ENCODE data around the gene EXD1. TPM values are rescaled to one million over a fixed set of nuclear protein-coding genes. Genes with fewer than 3 reads are reported as not detected.

EXD1 gene
- total RNA-seq (not detected), total RNA-seq (0 to 0.20 (median 0) reads per million in 172 experiments)
- polyA plus RNA-seq (2013, experiment 1 of 2): not detected
- not detected for polyA plus RNA-seq (2013, experiment 2 of 2)

DNA sequence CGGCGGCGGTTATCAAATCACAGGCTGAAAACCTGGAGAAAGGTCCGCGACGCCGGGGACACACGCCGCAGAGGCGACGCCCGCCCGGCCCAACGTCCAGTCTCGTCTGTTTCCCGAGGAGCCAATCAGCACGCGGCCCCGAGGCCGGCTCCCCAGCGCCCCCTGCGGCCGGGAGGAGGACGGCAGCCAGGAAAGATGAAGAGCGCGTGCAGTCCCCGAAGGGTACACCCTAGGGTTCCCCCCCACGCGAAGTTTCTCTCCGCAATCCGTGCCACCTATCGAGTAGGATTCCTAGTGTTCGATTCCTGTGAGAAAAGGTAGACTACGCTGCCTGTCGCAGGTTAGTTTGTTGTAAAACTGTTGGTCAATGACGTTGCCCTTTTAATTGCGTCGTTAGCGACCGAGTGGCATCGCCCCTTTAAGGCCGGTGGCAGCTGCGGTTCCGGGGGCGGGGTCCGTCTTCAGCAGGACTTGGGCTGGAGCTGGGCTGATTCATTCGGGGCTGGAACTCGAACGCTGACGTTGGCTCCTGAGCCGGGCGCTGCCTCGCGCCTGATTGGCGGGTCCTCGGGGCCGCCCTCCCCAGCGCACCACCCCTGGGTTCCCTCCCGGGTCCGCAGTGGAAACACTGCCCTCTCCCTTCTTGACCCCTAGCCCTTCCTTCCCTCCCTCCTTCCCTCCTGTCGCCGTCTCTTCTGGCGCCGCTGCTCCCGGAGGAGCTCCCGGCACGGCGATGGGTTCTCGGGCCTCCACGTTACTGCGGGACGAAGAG, at the start of gene EXD1, which contains the start of gene CHP1:
TSS of gene EXD1 (minus strand) at position 108 of the 772 bp plus-strand sequence. CDS start 4,182 bp downstream, outside the sequence.
TSS of gene CHP1 (plus strand) at position 619 of the 772 bp plus-strand sequence. CDS start at position 734, 115 bp downstream.
- Mint-ChIP-seq H3K27ac (peak within 1 kb of the TSS; percentile 88), H3K36me3 (ENCODE audit: low read depth) (peaks cover 8% of the 10 kb centered on the region), H3K27me3 (no peaks in the 10 kb centered on the region), H3K4me1 (ENCODE audit: low read depth) (peaks cover 40% of the 10 kb centered on the region), H3K9me3 (no peaks in the 10 kb centered on the region), H3K4me3 (peak within 1 kb of the TSS; percentile 93)
- POLR2A ChIA-PET: interaction anchor here (0.6 to 2.7 kb wide), 20 partner anchors 10 to 1042 kb away, joined by 3 to 29 read pairs (median 4); partner anchors contain the start of genes CHAC1, EHD4, GANC and INO80
- DNase-seq (peak; percentile 87 to 97 (median 93)), ATAC-seq (ENCODE audit: poor library complexity) (peak; percentile 93)
- Histone ChIP-seq H3K27ac (ENCODE audit: low read depth in 1 of 2, low read length in 2 of 2) (peak within 1 kb of the TSS; percentile 54 to 64), H3K4me1 (ENCODE audit: insufficient read depth, low read length) (peaks cover 20% of the 10 kb centered on the region), H3K27me3 (ENCODE audit: control insufficient read depth in 1 of 2, insufficient read depth in 2 of 2, low read length in 2 of 2) (no peaks in the 10 kb centered on the region), H3K4me3 (ENCODE audit: low read length) (peak within 1 kb of the TSS; percentile 88), H3K36me3 (ENCODE audit: insufficient read depth, low read length) (peaks cover 3% of the 10 kb centered on the region), H3K9me3 (ENCODE audit: control insufficient read depth in 1 of 2, insufficient read depth in 1 of 2, low read length in 2 of 2) (no peaks in the 10 kb centered on the region)
- intact Hi-C loops (cut with DNase I, micrococcal nuclease): loop anchor here (1.0 to 5.0 kb wide), 7 partner anchors 52 to 909 kb away; partner anchors contain the start of genes CHAC1 (in 1 of the 2), INAFM2 (in 1 of the 2), INO80 (in 1 of the 2) and NDUFAF1 (in 1 of the 2)
- CTCF ChIA-PET: interaction anchor here (0.5 to 1.6 kb wide), 11 partner anchors 10 to 336 kb away, joined by 3 to 8 read pairs (median 3); partner anchors contain the start of genes NUSAP1, OIP5, RPAP1 and VPS18
- TF ChIP-seq, protein P1, sequence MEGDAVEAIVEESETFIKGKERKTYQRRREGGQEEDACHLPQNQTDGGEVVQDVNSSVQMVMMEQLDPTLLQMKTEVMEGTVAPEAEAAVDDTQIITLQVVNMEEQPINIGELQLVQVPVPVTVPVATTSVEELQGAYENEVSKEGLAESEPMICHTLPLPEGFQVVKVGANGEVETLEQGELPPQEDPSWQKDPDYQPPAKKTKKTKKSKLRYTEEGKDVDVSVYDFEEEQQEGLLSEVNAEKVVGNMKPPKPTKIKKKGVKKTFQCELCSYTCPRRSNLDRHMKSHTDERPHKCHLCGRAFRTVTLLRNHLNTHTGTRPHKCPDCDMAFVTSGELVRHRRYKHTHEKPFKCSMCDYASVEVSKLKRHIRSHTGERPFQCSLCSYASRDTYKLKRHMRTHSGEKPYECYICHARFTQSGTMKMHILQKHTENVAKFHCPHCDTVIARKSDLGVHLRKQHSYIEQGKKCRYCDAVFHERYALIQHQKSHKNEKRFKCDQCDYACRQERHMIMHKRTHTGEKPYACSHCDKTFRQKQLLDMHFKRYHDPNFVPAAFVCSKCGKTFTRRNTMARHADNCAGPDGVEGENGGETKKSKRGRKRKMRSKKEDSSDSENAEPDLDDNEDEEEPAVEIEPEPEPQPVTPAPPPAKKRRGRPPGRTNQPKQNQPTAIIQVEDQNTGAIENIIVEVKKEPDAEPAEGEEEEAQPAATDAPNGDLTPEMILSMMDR (IDR thresholded peaks at IDR 0.05): peak; percentile 98

- TF ChIP-seq, protein P1 (IDR thresholded peaks at IDR 0.05): no peak
- H3K36me3 ChIP-seq (ENCODE audit: insufficient read depth, low read length): peaks cover 6% of the 10 kb centered on the region
- H3K27ac ChIP-seq (ENCODE audit: low read depth in 1 of 2, low read length in 2 of 2): no peak overlapping the region
- CTCF ChIA-PET: no interaction called here
- H3K27ac Mint-ChIP-seq: no peak overlapping the region
- no peak for DNase-seq
- intact Hi-C loops (cut with DNase I, micrococcal nuclease): loop anchor here in 1 of 2 experiments (5.0 to 10.0 kb wide), 2 partner anchors 382 to 525 kb away; partner anchors contain the start of gene RMDN3
- no peak overlapping the region for H3K4me3 Mint-ChIP-seq
- ATAC-seq (ENCODE audit: poor library complexity): no peak
- no peaks in the 10 kb centered on the region for H3K27me3 ChIP-seq (ENCODE audit: control insufficient read depth in 1 of 2, insufficient read depth in 2 of 2, low read length in 2 of 2)
- H3K4me1 Mint-ChIP-seq (ENCODE audit: low read depth): peaks cover 18% of the 10 kb centered on the region
- H3K4me3 ChIP-seq (ENCODE audit: low read length): no peak overlapping the region
- no peaks in the 10 kb centered on the region for H3K9me3 Mint-ChIP-seq
- POLR2A ChIA-PET: no interaction called here
- H3K27me3 Mint-ChIP-seq: no peaks in the 10 kb centered on the region
- peaks cover 34% of the 10 kb centered on the region for H3K36me3 Mint-ChIP-seq (ENCODE audit: low read depth)
- H3K9me3 ChIP-seq (ENCODE audit: control insufficient read depth in 1 of 2, insufficient read depth in 1 of 2, low read length in 2 of 2): no peaks in the 10 kb centered on the region
- peaks cover 7% of the 10 kb centered on the region for H3K4me1 ChIP-seq (ENCODE audit: insufficient read depth, low read length)
Measured at GRCh38 chr15:41279535-41280283, 49.2 kb upstream of the EXD1 start.

- H3K4me3 ChIP-seq (ENCODE audit: low read length): no peak overlapping the region
- H3K36me3 Mint-ChIP-seq (ENCODE audit: low read depth): peaks cover 29% of the 10 kb centered on the region
- CTCF ChIA-PET: no interaction called here
Measured at GRCh38 chr15:41278319-41278718, 47.8 kb upstream of the EXD1 start.

More at GRCh38 chr15:41278319-41278718, 47.8 kb upstream of the EXD1 start:
- no peaks in the 10 kb centered on the region for H3K27me3 ChIP-seq (ENCODE audit: control insufficient read depth in 1 of 2, insufficient read depth in 2 of 2, low read length in 2 of 2)
- H3K27ac Mint-ChIP-seq: no peak overlapping the region
- H3K4me1 ChIP-seq (ENCODE audit: insufficient read depth, low read length): peaks cover 5% of the 10 kb centered on the region
- H3K4me1 Mint-ChIP-seq (ENCODE audit: low read depth): peaks cover 8% of the 10 kb centered on the region
- no peaks in the 10 kb centered on the region for H3K9me3 Mint-ChIP-seq
- no peak overlapping the region for H3K27ac ChIP-seq (ENCODE audit: low read depth in 1 of 2, low read length in 2 of 2)
- ATAC-seq (ENCODE audit: poor library complexity) (no peak), DNase-seq (no peak)
- intact Hi-C loops (cut with DNase I, micrococcal nuclease): no loop called here
- TF ChIP-seq, protein P1 (IDR thresholded peaks at IDR 0.05): no peak
- POLR2A ChIA-PET: no interaction called here
- peaks cover 9% of the 10 kb centered on the region for H3K36me3 ChIP-seq (ENCODE audit: insufficient read depth, low read length)
- H3K27me3 Mint-ChIP-seq: no peaks in the 10 kb centered on the region
- H3K4me3 Mint-ChIP-seq: no peak overlapping the region
- no peaks in the 10 kb centered on the region for H3K9me3 ChIP-seq (ENCODE audit: control insufficient read depth in 1 of 2, insufficient read depth in 1 of 2, low read length in 2 of 2)

All from CD4-positive, alpha-beta T cell (primary cell).